Esophagus muscularis mucosa (tissue), 4 donors: ENCODE data around the gene MED13L. TPM values are rescaled to one million over a fixed set of nuclear protein-coding genes. Genes with fewer than 3 reads are reported as not detected.

Source experiments
- DNase-seq: peaks from one replicate; pipeline ENCODE4 v3.0.0-alpha.2; 2017; ENCODE audit errors: extremely low spot score
- H3K27ac ChIP-seq, 4 donors: fragments of 200-600 bp; sonication (generic); replicated peaks in 1 of 4; 1 replicate in 3 of 4; 2 replicates in 1 of 4; pipeline ENCODE4 v1.5.1; 2016 to 2019; ENCODE audit warnings: mild to moderate bottlenecking in 1 of 4
- H3K27me3 ChIP-seq, 4 donors: fragments of 200-600 bp; sonication (generic); one replicate each; pipeline versions ENCODE4 v1.5.1 to v1.6.0; 2016 to 2019
- H3K36me3 ChIP-seq, 4 donors: fragments of 200-600 bp; sonication (generic); one replicate each; pipeline ENCODE4 v1.5.1; 2016 to 2019
- H3K4me1 ChIP-seq, 4 donors: fragments of 200-600 bp; sonication (generic); one replicate each; pipeline ENCODE4 v1.5.1; 2016 to 2019
- H3K4me3 ChIP-seq, 4 donors: fragments of 200-600 bp; sonication (generic); 1 replicate in 2 of 4; 2 replicates in 2 of 4; pipeline ENCODE4 v1.5.1; 2016 to 2019; ENCODE audit warnings: mild to moderate bottlenecking in 4 of 4, moderate library complexity in 1 of 4
- H3K9me3 ChIP-seq, 4 donors: fragments of 200-600 bp; sonication (generic); 1 replicate in 3 of 4; 2 replicates in 1 of 4; pipeline ENCODE4 v1.5.1; 2016 to 2019
- CTCF ChIP-seq, 3 experiments: fragments of 200-600 bp in 2 of 3; fragments of 450-650 bp in 1 of 3; sonication (generic) in 2 of 3; IDR thresholded peaks; one replicate each; pipeline ENCODE4 v1.5.1; 2017 to 2019; ENCODE audit warnings: antibody characterized with exemption in 3 of 3, mild to moderate bottlenecking in 2 of 3, moderate library complexity in 1 of 3
- EP300 ChIP-seq: sonication (generic); formaldehyde crosslinking; IDR thresholded peaks from one replicate; pipeline ENCODE4 v1.6.1; 2017; ENCODE audit warnings: antibody characterized with exemption
- POLR2A ChIP-seq: fragments of 450-650 bp; IDR thresholded peaks from one replicate; pipeline ENCODE4 v1.6.1; 2017; ENCODE audit warnings: antibody characterized with exemption, moderate library complexity, mild to moderate bottlenecking, low read depth
- POLR2AphosphoS5 ChIP-seq, 2 donors: sonication (generic); formaldehyde crosslinking; IDR thresholded peaks; one replicate each; pipeline ENCODE4 v1.6.1; 2017; ENCODE audit warnings: antibody characterized with exemption in 2 of 2
- WGBS: methylation state at CpG from one replicate; pipeline ENCODE4 v1.1.5; 2018; 5-methylcytosine and 5-hydroxymethylcytosine counted together
- intact Hi-C: fragments of 100-400 bp; cut with DNase I; formaldehyde crosslinking; loops from one replicate; pipeline ENCODE4 v1.15.1; 2023
- total RNA-seq, 4 donors: library from RNA; depleted of rRNA; stranded (reverse); fragments of >200 nt; gene quantifications; one replicate each; pipeline versions ENCODE4 v1.1.0 to v1.2.1, GENCODE V29; 2016

The MED13L gene
- total RNA-seq, 4 donors from 2014 or later, result 141 to 350 (median 175) TPM

GRCh38 chr12:115953450-115953849, 324.0 kb downstream of the MED13L start:
- DNase-seq, result no peak
- intact Hi-C loops, result no loop called here
- Histone ChIP-seq H3K4me3 (no peak overlapping the region), H3K27ac (no peak overlapping the region), H3K9me3 (no peaks in the 10 kb centered on the region), H3K36me3 (peaks cover 10 to 27% (median 15%) of the 10 kb centered on the region in 4 donors), H3K4me1 (peaks cover 0 to 4% (median 0%) of the 10 kb centered on the region in 4 donors), H3K27me3 (no peaks in the 10 kb centered on the region)
- TF ChIP-seq POLR2A, result no peak
- no peak for TF ChIP-seq CTCF (IDR thresholded peaks at IDR 0.05)
- TF ChIP-seq POLR2AphosphoS5 (IDR thresholded peaks at IDR 0.05), result no peak
- TF ChIP-seq EP300, result no peak
- 78% methylated on average over 6 of the region's 6 CpGs for WGBS

- no peak for TF ChIP-seq CTCF (IDR thresholded peaks at IDR 0.05)
- no peak for TF ChIP-seq EP300
- no peak for TF ChIP-seq POLR2AphosphoS5 (IDR thresholded peaks at IDR 0.05)
- no peak for TF ChIP-seq POLR2A
- DNase-seq, result no peak
- Histone ChIP-seq H3K4me3 (no peak overlapping the region), H3K36me3 (peaks cover 6 to 23% (median 13%) of the 10 kb centered on the region in 4 donors), H3K27me3 (no peaks in the 10 kb centered on the region), H3K9me3 (no peaks in the 10 kb centered on the region), H3K4me1 (peaks cover 0 to 4% (median 0%) of the 10 kb centered on the region in 4 donors), H3K27ac (no peak overlapping the region)
- WGBS, result 94% methylated on average over 7 of the region's 7 CpGs
- intact Hi-C loops, result no loop called here
These were observed 324.5 kb downstream of the MED13L start for GRCh38 chr12:115953031-115953430.

- WGBS, result 95% methylated on average over 9 of the region's 9 CpGs
- TF ChIP-seq CTCF (IDR thresholded peaks at IDR 0.05) (no peak), POLR2AphosphoS5 (IDR thresholded peaks at IDR 0.05) (no peak), POLR2A (no peak), EP300 (no peak)
These were observed 326.5 kb downstream of the MED13L start for GRCh38 chr12:115950959-115951358.

GRCh38 chr12:115949675-115950074, 327.8 kb downstream of the MED13L start:
- Histone ChIP-seq H3K36me3 (peaks cover 0 to 13% (median 6%) of the 10 kb centered on the region in 4 donors), H3K4me3 (no peak overlapping the region), H3K9me3 (no peaks in the 10 kb centered on the region), H3K27me3 (no peaks in the 10 kb centered on the region), H3K27ac (no peak overlapping the region), H3K4me1 (peaks cover 0 to 4% (median 0%) of the 10 kb centered on the region in 4 donors)
- WGBS, result 93% methylated on average over 8 of the region's 8 CpGs
- peak; percentile 86 for DNase-seq
- intact Hi-C loops, result no loop called here
- TF ChIP-seq POLR2A (no peak), POLR2AphosphoS5 (IDR thresholded peaks at IDR 0.05) (no peak), CTCF (IDR thresholded peaks at IDR 0.05) (no peak), EP300 (no peak)

More at GRCh38 chr12:115950959-115951358, 326.5 kb downstream of the MED13L start:
- Histone ChIP-seq H3K27ac (no peak overlapping the region), H3K36me3 (peaks cover 0 to 13% (median 6%) of the 10 kb centered on the region in 4 donors), H3K4me3 (no peak overlapping the region), H3K27me3 (no peaks in the 10 kb centered on the region), H3K9me3 (no peaks in the 10 kb centered on the region), H3K4me1 (peaks cover 0 to 4% (median 0%) of the 10 kb centered on the region in 4 donors)
- DNase-seq, result peak; percentile 70
- intact Hi-C loops, result no loop called here

- Histone ChIP-seq H3K4me3 (no peak overlapping the region), H3K27me3 (peaks cover 0 to 7% (median 0%) of the 10 kb centered on the region in 4 donors), H3K9me3 (no peaks in the 10 kb centered on the region), H3K27ac (no peak overlapping the region), H3K4me1 (peaks cover 0 to 9% (median 3%) of the 10 kb centered on the region in 4 donors), H3K36me3 (peaks cover 0 to 13% (median 6%) of the 10 kb centered on the region in 4 donors)
- intact Hi-C loops, result no loop called here
- 82% methylated on average over 12 of the region's 12 CpGs for WGBS
- TF ChIP-seq POLR2AphosphoS5 (IDR thresholded peaks at IDR 0.05) (no peak), CTCF (IDR thresholded peaks at IDR 0.05) (no peak), EP300 (no peak), POLR2A (no peak)
- peak; percentile 57 for DNase-seq
These were observed 329.8 kb downstream of the MED13L start for GRCh38 chr12:115947696-115948062.
